KOPT-K1 (cell line): ENCODE data around the gene C16orf92.

Experiments
- H3K27ac ChIP-seq: fragments of 200-600 bp; sonication (generic); 2 replicates; pipeline ENCODE4 v1.5.1; 2016; ENCODE audit warnings: antibody characterized with exemption, mild to moderate bottlenecking, low read depth, low read length; ENCODE audit not compliant: poor library complexity, severe bottlenecking
- H3K36me3 ChIP-seq: fragments of 200-600 bp; sonication (generic); 2 replicates; pipeline ENCODE4 v1.5.1; 2017; ENCODE audit warnings: antibody characterized with exemption, mild to moderate bottlenecking, low read length, moderate library complexity; ENCODE audit not compliant: insufficient read depth
- H3K9me3 ChIP-seq: fragments of 200-600 bp; sonication (generic); 2 replicates; pipeline ENCODE4 v1.5.1; 2017; ENCODE audit warnings: antibody characterized with exemption, low read length, mild to moderate bottlenecking; ENCODE audit not compliant: insufficient read depth, poor library complexity, severe bottlenecking

Gene C16orf92

GRCh38 chr16:29995324-29995910, 27.6 kb upstream of the C16orf92 start, which contains the start of gene HIRIP3:
Gene HIRIP3, minus strand, starts transcription at chr16:29995617. Its CDS starts 12 bp downstream, at chr16:29995605.
- Histone ChIP-seq H3K9me3 (no peaks in the 10 kb centered on the region), H3K27ac (peak within 1 kb of the TSS; percentile 96), H3K36me3 (peaks cover 72% of the 10 kb centered on the region)

GRCh38 chr16:29995911-29996765, 26.9 kb upstream of the C16orf92 start, which contains the start of gene INO80E:
Gene INO80E, plus strand, starts transcription at chr16:29996241. Its CDS starts 70 bp downstream, at chr16:29996311.
- peak within 1 kb of the TSS; percentile 96 for H3K27ac ChIP-seq
- H3K36me3 ChIP-seq = peaks cover 72% of the 10 kb centered on the region
- H3K9me3 ChIP-seq = no peaks in the 10 kb centered on the region

- H3K27ac ChIP-seq = peak overlapping the region; percentile 96
- peaks cover 72% of the 10 kb centered on the region for H3K36me3 ChIP-seq
- H3K9me3 ChIP-seq = no peaks in the 10 kb centered on the region
These were observed 26.2 kb upstream of the C16orf92 start for GRCh38 chr16:29996766-29997250.

- H3K27ac ChIP-seq = no peak overlapping the region
- no peaks in the 10 kb centered on the region for H3K9me3 ChIP-seq
- peaks cover 67% of the 10 kb centered on the region; the same call in 1 of the 2 replicates for H3K36me3 ChIP-seq
These were observed 23.4 kb upstream of the C16orf92 start for GRCh38 chr16:29999605-30000004.

- H3K36me3 ChIP-seq = peaks cover 72% of the 10 kb centered on the region; the same call in 1 of the 2 replicates
- no peaks in the 10 kb centered on the region for H3K9me3 ChIP-seq
- H3K27ac ChIP-seq = no peak overlapping the region
These were observed 22.0 kb upstream of the C16orf92 start for GRCh38 chr16:30000735-30001631.

- Histone ChIP-seq H3K9me3 (no peaks in the 10 kb centered on the region), H3K36me3 (peaks cover 72% of the 10 kb centered on the region; the same call in 1 of the 2 replicates), H3K27ac (no peak overlapping the region)
These were observed 20.2 kb upstream of the C16orf92 start for GRCh38 chr16:30002614-30003346.

- Histone ChIP-seq H3K36me3 (peaks cover 63% of the 10 kb centered on the region; the same call in 1 of the 2 replicates), H3K9me3 (no peaks in the 10 kb centered on the region), H3K27ac (peak overlapping the region; percentile 52)
These were observed 19.2 kb upstream of the C16orf92 start for GRCh38 chr16:30003670-30004423.

GRCh38 chr16:30004424-30004776, 18.6 kb upstream of the C16orf92 start:
- Histone ChIP-seq H3K9me3 (no peaks in the 10 kb centered on the region), H3K27ac (peak overlapping the region; percentile 52), H3K36me3 (peaks cover 59% of the 10 kb centered on the region; the same call in 1 of the 2 replicates)

- Histone ChIP-seq H3K27ac (peak overlapping the region; percentile 52), H3K9me3 (no peaks in the 10 kb centered on the region), H3K36me3 (peaks cover 54% of the 10 kb centered on the region; the same call in 1 of the 2 replicates)
These were observed 18.2 kb upstream of the C16orf92 start for GRCh38 chr16:30004811-30005242.

- Histone ChIP-seq H3K9me3 (no peaks in the 10 kb centered on the region), H3K27ac (peak overlapping the region; percentile 52), H3K36me3 (peaks cover 47% of the 10 kb centered on the region; the same call in 1 of the 2 replicates)
These were observed 17.5 kb upstream of the C16orf92 start for GRCh38 chr16:30005341-30006094.

GRCh38 chr16:30006095-30006473, 16.9 kb upstream of the C16orf92 start:
- Histone ChIP-seq H3K27ac (no peak overlapping the region), H3K9me3 (no peaks in the 10 kb centered on the region), H3K36me3 (peaks cover 42% of the 10 kb centered on the region; the same call in 1 of the 2 replicates)

GRCh38 chr16:30006659-30007377, 16.2 kb upstream of the C16orf92 start:
- H3K36me3 ChIP-seq = peaks cover 34% of the 10 kb centered on the region; the same call in 1 of the 2 replicates
- no peak overlapping the region for H3K27ac ChIP-seq
- H3K9me3 ChIP-seq = no peaks in the 10 kb centered on the region
